Fibroblast of lung (primary cell): ENCODE results near the gene TRAK1.

Source experiments
- EZH2 ChIP-seq: IDR thresholded peaks from 2 replicates; pipeline ENCODE4 v1.5.1; 2012; ENCODE audit warnings: low read length, control low read depth, mild to moderate bottlenecking; ENCODE audit errors: missing control alignments
- TF ChIP-seq, protein P1 (sequence below), 2 donors: IDR thresholded peaks in 1 of 2; conservative IDR thresholded peaks in 1 of 2; 1 replicate in 1 of 2; 2 replicates in 1 of 2; pipeline ENCODE4 v1.5.1; 2011 to 2012; ENCODE audit warnings: low read length in 2 of 2, control low read depth in 1 of 2, inconsistent platforms in 1 of 2, low read depth in 1 of 2, mild to moderate bottlenecking in 1 of 2

GRCh38 chr3:42149975-42150374 is 58.8 kb downstream of the TRAK1 start:
- TF ChIP-seq, protein P1, sequence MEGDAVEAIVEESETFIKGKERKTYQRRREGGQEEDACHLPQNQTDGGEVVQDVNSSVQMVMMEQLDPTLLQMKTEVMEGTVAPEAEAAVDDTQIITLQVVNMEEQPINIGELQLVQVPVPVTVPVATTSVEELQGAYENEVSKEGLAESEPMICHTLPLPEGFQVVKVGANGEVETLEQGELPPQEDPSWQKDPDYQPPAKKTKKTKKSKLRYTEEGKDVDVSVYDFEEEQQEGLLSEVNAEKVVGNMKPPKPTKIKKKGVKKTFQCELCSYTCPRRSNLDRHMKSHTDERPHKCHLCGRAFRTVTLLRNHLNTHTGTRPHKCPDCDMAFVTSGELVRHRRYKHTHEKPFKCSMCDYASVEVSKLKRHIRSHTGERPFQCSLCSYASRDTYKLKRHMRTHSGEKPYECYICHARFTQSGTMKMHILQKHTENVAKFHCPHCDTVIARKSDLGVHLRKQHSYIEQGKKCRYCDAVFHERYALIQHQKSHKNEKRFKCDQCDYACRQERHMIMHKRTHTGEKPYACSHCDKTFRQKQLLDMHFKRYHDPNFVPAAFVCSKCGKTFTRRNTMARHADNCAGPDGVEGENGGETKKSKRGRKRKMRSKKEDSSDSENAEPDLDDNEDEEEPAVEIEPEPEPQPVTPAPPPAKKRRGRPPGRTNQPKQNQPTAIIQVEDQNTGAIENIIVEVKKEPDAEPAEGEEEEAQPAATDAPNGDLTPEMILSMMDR (conservative IDR thresholded peaks at IDR 0.05 in 1 of 2, IDR thresholded peaks at IDR 0.05 in 1 of 2; ENCODE audit: low read depth in 1 of 2, low read length in 2 of 2): no peak
- TF ChIP-seq EZH2: no peak
